GM18909 (cell line): ENCODE data around the gene PPP6R1.

ENCODE experiments used
- ATAC-seq: cut with Tn5 transposase; IDR thresholded peaks from one replicate; pipeline ENCODE4 v1.9.1; 2021; ENCODE audit warnings: mild to moderate bottlenecking; ENCODE audit not compliant: unreplicated experiment, poor library complexity

PPP6R1 gene

DNA sequence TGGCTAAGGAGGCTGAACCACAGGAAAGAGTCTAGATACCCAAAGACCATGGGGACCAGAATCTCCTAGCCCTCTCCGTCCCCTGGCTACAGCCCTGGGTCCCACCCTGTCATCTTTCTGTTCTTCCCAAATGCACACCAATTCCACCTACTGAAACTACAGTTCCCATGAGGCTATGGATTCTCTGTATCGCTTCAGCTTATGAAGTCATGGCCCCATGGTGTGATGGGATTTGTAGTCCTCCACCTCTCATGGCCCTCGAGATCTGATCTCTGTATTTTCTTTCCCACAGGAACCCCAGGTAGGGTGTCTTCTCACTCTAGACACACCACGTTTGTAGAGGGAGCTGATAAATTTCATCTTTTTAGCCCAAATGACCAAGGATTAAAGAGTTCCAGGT, 61.3 kb downstream of the PPP6R1 start:
- ATAC-seq: no peak

DNA sequence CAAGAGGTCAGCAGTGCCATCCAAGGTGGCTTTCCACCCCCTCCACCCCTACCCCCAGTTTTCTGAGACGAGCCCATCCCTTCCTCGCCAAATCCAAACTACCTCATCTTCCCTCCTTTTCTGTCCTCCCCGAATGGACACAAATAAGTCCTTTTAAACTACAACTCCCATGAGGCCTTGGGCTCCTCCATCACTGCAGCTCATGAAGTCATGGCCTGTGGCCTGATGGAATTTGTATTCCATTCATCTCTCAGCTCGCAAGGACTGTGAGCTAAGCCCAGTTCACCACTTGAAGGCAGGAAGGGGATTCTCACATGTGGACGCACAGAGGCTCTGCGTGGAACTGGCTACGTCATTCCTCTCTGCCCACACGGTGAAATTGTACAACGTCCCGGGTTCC, 62.0 kb downstream of the PPP6R1 start:
- no peak for ATAC-seq

DNA sequence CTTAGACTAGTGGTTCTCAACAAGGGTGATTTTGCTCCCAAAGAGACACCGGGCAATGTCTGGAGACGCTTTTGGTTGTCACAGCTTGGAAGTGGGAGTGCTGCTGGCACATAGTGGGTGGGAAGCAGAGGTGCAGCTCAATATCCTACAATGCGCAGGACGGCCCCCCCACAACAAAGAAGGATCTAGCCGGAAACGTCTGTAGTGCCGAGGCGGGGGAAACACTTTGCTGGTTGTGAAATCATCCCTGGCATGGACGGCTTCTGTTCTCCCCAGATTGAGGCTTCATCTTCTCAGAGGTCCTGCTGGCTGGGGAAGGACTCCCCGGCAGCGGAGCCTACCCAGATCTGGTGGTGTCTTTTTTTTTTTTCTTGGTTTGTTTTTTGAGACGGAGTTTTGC, 65.3 kb downstream of the PPP6R1 start:
- ATAC-seq: no peak

DNA sequence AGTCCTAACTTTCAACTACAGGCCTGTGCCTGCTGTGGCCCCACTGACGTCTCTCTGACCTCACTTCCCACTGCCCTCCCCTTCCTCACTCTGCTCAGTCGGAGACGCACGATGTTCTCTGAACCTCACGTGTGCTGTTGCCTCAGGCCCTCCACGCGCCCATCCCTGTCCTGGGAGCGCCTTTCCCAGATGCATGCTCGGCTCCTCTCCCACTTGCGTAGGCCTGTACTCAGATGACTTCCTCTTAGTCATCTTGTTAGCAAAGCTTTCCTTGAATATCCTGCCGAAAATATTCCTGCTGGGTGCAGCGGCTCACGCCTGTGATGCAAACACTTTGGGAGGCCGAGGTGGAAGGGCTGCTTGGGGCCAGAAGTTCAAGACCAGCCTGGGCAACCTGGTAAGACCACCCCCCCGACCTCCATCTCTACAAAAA, 69.4 kb downstream of the PPP6R1 start:
- no peak for ATAC-seq

DNA sequence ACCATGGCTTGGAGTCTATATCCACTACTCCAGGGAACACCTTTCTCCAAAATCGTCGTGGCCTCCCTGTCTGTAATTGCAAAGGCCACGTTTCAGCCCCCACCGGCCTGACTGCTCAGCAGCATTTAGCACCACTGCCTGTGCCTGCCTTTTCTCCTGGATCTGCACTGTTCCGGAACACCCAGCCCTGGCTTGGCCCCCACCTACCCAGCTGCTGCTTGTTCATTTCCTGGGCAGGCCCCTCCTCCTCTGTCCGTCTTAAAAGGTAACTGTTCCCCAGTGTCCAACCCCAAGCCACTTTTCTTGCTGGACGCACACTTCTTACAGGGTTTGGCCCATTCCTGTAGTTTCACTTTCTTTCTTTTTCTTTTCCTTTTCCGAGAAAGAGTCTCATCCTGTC, 70.2 kb downstream of the PPP6R1 start:
- ATAC-seq: no peak

DNA sequence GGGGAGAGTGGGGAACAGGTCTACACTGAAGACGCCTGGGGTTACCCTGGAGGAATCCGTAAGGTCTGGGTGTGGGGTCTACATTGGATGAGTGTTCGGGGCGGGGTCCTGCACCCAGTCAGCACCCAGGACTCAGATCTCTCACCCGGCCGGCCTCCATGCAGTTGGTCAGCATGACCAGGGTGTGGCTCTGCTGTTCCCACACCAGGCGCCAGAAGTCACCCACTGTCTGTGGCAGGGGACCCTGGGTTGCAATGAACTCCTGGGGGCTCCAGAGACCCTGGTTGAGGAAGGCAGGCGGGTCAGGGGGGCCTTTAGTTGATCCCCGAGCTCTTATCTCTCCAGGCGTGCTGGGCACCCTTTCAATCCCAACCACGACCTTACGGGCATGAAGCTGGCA, 72.7 kb downstream of the PPP6R1 start:
- no peak for ATAC-seq

DNA sequence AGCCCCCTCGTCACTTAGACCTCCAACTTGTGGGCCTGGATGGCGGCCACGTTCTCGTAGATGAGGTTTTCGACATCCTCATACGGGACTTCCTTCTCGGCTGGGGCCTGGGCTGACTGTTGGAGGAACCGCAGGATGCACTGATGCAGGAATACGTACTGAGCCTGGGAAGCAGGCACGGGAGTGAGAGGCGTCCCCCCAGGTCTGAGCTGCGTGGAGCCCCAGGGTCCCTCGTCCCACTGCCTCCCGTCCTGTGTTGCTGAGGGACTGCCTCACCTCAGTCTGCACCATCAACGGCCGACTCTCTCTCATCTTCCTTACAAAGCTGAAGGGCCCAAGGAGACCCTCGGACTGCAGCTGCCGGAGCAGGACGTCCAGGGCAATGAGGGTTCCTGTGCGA, 77.1 kb downstream of the PPP6R1 start:
- ATAC-seq: no peak
